SIG-M5 (cell line): Measurements from ENCODE around the gene LRRTM3.

ENCODE experiments used
- DNase-seq: peaks from one replicate; lab custom pipeline; 2025; lab: John Stamatoyannopoulos, UW

The LRRTM3 gene

DNA sequence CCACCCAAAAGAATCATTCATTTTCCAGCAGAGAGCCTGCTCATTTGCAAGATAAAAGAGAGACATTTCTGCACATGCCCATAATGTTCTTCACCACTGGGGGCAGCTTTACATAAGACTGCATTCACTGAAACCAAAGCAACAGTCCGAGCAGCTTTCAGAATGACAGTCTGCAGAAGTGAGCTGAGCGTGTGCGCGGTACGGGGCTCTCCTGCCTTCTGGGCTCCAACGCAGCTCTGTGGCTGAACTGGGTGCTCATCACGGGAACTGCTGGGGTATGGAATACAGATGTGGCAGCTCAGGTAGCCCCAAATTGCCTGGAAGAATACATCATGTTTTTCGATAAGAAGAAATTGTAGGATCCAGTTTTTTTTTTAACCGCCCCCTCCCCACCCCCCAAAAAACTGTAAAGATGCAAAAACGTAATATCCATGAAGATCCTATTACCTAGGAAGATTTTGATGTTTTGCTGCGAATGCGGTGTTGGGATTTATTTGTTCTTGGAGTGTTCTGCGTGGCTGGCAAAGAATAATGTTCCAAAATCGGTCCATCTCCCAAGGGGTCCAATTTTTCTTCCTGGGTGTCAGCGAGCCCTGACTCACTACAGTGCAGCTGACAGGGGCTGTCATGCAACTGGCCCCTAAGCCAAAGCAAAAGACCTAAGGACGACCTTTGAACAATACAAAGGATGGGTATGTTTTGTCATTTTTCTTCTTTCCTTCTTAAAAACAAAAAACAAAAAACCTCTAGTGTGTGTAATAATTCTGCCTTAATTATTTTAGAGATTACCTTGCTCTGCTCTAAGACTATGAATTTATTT, at the start of gene LRRTM3:
Gene LRRTM3 (plus strand): TSS at position 141 of the 820 bp plus-strand sequence.
- DNase-seq = no peak

GRCh38 chr10:66877361-66877760, 48.5 kb upstream of the LRRTM3 start:
- DNase-seq = no peak

DNA sequence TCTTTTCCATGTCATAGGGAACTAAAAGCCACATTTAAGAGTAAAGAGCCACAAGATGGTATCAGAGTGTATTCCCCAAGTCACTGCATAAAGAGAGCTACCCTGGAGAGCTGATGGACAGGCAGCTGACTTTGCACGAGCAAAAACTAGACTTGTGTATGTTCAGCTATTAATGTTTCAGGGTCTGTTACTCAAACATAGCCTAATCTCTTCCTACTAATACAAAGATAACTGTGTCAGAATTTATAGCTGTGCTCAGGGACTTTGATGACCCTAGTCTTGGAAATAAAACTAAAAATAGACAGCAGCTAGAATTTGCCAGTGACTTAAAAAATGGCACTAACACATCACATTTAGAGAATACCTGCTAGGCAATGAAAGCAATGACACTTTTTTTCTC, 45.5 kb upstream of the LRRTM3 start:
- no peak for DNase-seq

DNA sequence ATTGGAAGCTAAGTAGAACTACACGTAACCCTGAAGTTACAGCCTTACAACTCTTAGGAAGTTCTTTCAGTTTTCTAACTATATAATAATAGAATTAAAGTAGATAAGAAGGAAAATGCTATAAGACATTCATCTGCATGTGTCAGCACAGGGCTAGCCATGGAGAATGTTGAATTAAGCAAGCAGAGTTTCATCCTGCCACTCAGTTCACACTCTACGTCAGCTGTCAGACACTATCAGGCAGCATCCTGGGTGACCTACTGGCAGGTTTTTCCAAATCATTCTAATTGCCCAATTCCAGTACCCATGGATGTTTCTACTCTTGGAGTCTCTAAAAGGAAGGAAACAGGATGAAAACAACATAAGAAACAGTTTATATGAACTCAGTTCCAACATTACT, 45.0 kb upstream of the LRRTM3 start:
- DNase-seq = no peak

- no peak for DNase-seq
These were observed 44.0 kb upstream of the LRRTM3 start for GRCh38 chr10:66881814-66882213.

GRCh38 chr10:66882271-66882670, 43.6 kb upstream of the LRRTM3 start:
- no peak for DNase-seq

GRCh38 chr10:66886848-66887247, 39.0 kb upstream of the LRRTM3 start:
- no peak for DNase-seq

DNA sequence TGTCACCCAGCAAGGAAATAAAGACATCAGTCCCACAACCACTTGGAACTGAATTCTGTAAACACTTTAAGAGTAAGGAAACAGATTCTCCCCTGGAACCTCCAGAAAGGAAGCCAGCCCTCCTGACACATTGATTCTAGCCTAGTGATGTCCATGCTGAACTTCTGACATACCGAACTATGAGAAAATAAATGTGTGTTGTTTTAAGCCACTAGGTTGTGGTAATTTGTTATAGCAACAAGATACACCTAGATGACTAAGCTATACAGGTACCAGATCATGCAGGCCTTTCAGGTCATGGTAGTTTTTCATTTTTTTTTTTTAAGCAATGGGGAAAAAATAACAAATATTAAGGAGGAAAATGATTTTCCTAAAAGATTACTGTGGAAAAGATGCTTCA, 37.6 kb upstream of the LRRTM3 start:
- DNase-seq = no peak

DNA sequence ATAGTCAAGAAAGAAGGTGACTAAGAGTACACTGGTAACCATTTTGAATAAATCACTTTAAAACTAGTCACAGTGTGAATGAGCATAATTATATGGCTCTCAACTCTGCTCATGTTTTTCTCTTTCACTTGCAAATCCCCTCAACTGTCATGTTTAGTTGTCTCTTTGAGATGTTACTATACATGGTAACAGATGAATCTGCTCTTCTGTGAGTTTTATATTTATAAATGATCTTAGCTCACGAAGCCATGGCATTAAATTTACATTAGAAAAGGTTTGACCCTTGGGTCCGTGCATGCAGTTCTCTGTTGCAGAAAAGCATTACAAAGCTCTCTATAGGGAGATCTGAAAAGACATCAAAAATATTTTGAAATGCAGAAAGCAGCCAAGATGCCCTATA, 33.0 kb upstream of the LRRTM3 start:
- no peak for DNase-seq

DNA sequence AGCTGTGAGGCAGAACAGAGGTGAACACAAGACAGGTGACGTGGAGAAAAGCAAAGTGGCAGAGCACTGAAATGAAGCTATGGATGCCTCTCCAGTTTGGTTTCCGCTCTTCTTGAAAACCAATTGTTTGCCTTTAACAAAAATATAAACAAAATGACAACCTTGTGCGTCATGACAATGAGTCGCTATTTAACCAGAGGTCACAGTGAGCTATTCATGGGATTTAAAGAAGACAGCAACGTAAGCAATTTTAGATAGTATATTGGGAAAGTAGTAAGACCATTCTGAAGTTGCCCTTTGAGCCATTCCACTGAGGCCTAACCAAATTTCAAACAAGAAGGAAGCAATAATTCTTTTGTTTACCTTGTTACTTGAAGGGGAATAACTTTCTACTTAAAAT, 15.2 kb upstream of the LRRTM3 start:
- no peak for DNase-seq

- DNase-seq = no peak
These were observed 9.8 kb upstream of the LRRTM3 start for GRCh38 chr10:66916030-66916429.

- no peak for DNase-seq
These were observed 8.7 kb upstream of the LRRTM3 start for GRCh38 chr10:66917104-66917503.

- no peak for DNase-seq
These were observed 6.6 kb upstream of the LRRTM3 start for GRCh38 chr10:66919248-66919647.

- DNase-seq = no peak
These were observed 1.0 kb upstream of the LRRTM3 start for GRCh38 chr10:66924674-66925345.

DNA sequence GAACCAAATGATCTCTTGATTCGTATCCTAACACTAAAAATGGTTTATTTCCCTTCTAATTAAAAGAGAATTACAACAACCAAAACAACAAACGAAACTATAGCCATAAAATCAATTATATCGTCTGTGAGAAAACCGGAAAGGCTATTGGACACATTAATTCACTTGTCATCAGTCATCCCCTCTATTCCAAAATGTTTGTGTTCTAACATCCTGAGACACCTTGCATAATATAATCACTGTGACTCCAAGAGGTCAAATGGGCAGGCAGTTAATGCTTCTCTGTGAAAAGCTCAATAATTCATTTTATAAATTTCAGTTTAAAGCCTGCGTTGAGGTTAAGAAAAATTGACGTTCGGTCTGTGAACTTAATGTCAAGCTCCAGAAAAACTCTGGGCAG, 463 bp upstream of the LRRTM3 start:
- DNase-seq = no peak

DNA sequence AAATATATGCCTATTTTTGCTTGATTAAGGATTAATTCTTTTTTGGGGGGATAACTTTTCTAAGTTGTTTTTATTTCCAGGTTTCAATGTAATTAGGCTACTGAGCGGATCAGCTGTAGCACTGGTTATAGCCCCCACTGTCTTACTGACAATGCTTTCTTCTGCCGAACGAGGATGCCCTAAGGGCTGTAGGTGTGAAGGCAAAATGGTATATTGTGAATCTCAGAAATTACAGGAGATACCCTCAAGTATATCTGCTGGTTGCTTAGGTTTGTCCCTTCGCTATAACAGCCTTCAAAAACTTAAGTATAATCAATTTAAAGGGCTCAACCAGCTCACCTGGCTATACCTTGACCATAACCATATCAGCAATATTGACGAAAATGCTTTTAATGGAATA, 1.0 kb downstream of the LRRTM3 start:
- no peak for DNase-seq

GRCh38 chr10:66927251-66927935, 1.6 kb downstream of the LRRTM3 start:
- no peak for DNase-seq

GRCh38 chr10:66927971-66928770, 2.3 kb downstream of the LRRTM3 start:
- DNase-seq = no peak

DNA sequence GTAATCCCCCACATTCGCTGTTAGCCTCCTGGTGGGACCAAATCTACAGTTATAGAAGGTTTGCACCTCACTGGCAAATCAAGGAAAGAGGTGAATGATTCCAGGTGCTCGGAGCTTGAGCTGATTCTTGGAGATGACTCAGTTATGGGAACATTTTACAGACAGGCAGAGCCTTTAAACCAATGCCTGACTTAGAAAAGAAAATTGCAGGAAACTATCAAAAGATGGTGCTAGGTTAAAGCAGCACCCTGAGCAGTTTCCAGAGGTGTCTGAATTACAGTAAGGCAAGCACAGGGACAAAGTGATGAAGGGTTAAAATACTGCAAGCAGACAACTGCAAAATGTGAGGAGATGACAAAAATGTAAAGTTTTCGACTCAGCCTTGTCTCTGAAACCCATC, 2.9 kb downstream of the LRRTM3 start:
- DNase-seq = no peak

GRCh38 chr10:66929375-66929774, 3.5 kb downstream of the LRRTM3 start:
- DNase-seq = no peak

- DNase-seq = no peak
These were observed 5.6 kb downstream of the LRRTM3 start for GRCh38 chr10:66931340-66931948.

GRCh38 chr10:66931949-66932343, 6.1 kb downstream of the LRRTM3 start:
- no peak for DNase-seq
